Memory B cell (primary cell): ENCODE measurements around the gene SUSD2.

Source experiments
- ATAC-seq: fragments of 150-1000 bp; cut with Tn5 transposase; 2 replicates; pipeline ENCODE4 v1.10.0; 2021; ENCODE audit warnings: low read depth, mild to moderate bottlenecking, moderate library complexity
- DNase-seq, 2 donors: peaks; one replicate each; pipeline ENCODE4 v3.0.0; 2022; ENCODE audit warnings: low spot score in 2 of 2
- H3K27ac Mint-ChIP-seq: one replicate; pipeline ENCODE4 v1.8.0; 2022; ENCODE audit warnings: mild to moderate bottlenecking, moderate library complexity, mixed read lengths
- H3K27me3 Mint-ChIP-seq: one replicate; pipeline ENCODE4 v1.8.0; 2022; ENCODE audit warnings: mixed read lengths
- H3K36me3 Mint-ChIP-seq: one replicate; pipeline ENCODE4 v1.8.0; 2022; ENCODE audit warnings: mild to moderate bottlenecking, mixed read lengths
- H3K4me1 Mint-ChIP-seq: one replicate; pipeline ENCODE4 v1.8.0; 2022; ENCODE audit warnings: mixed read lengths
- H3K4me3 Mint-ChIP-seq: one replicate; pipeline ENCODE4 v1.8.0; 2022; ENCODE audit warnings: mild to moderate bottlenecking, moderate library complexity, mixed read lengths
- H3K9me3 Mint-ChIP-seq: one replicate; pipeline ENCODE4 v1.8.0; 2022; ENCODE audit warnings: mixed read lengths

The SUSD2 gene

GRCh38 chr22:24185501-24186351 is 4.4 kb downstream of the SUSD2 start:
- Mint-ChIP-seq H3K4me1 (peaks cover 14% of the 10 kb centered on the region), H3K9me3 (no peaks in the 10 kb centered on the region), H3K27ac (no peak overlapping the region), H3K27me3 (no peaks in the 10 kb centered on the region), H3K36me3 (no peaks in the 10 kb centered on the region), H3K4me3 (no peak overlapping the region)
- DNase-seq, result no peak
- ATAC-seq, result no peak

- no peak overlapping the region for H3K27ac Mint-ChIP-seq
- ATAC-seq (no peak), DNase-seq (no peak)
- H3K36me3 Mint-ChIP-seq, result no peaks in the 10 kb centered on the region
- H3K27me3 Mint-ChIP-seq, result no peaks in the 10 kb centered on the region
- no peak overlapping the region for H3K4me3 Mint-ChIP-seq
- H3K4me1 Mint-ChIP-seq, result peaks cover 10% of the 10 kb centered on the region
- H3K9me3 Mint-ChIP-seq, result no peaks in the 10 kb centered on the region
Measured at GRCh38 chr22:24186352-24186740, 5.1 kb downstream of the SUSD2 start.

- no peaks in the 10 kb centered on the region for H3K9me3 Mint-ChIP-seq
- DNase-seq (no peak), ATAC-seq (no peak)
- H3K4me1 Mint-ChIP-seq, result peaks cover 10% of the 10 kb centered on the region
- no peak overlapping the region for H3K4me3 Mint-ChIP-seq
- H3K36me3 Mint-ChIP-seq, result no peaks in the 10 kb centered on the region
- H3K27ac Mint-ChIP-seq, result no peak overlapping the region
- H3K27me3 Mint-ChIP-seq, result no peaks in the 10 kb centered on the region
Measured at GRCh38 chr22:24186892-24187670, 5.8 kb downstream of the SUSD2 start.

GRCh38 chr22:24187731-24188644 is 6.7 kb downstream of the SUSD2 start:
- Mint-ChIP-seq H3K27ac (no peak overlapping the region), H3K36me3 (no peaks in the 10 kb centered on the region), H3K4me1 (peaks cover 10% of the 10 kb centered on the region), H3K9me3 (no peaks in the 10 kb centered on the region), H3K4me3 (no peak overlapping the region), H3K27me3 (no peaks in the 10 kb centered on the region)
- no peak for DNase-seq
- no peak for ATAC-seq

- H3K4me1 Mint-ChIP-seq, result peaks cover 6% of the 10 kb centered on the region
Measured at GRCh38 chr22:24188705-24189248, 7.5 kb downstream of the SUSD2 start.

GRCh38 chr22:24189249-24190158 is 8.2 kb downstream of the SUSD2 start:
- Mint-ChIP-seq H3K27me3 (no peaks in the 10 kb centered on the region), H3K9me3 (no peaks in the 10 kb centered on the region), H3K4me1 (peaks cover 3% of the 10 kb centered on the region), H3K4me3 (no peak overlapping the region), H3K36me3 (no peaks in the 10 kb centered on the region), H3K27ac (no peak overlapping the region)
- DNase-seq, result no peak
- ATAC-seq, result peak; percentile 53

More at GRCh38 chr22:24188705-24189248, 7.5 kb downstream of the SUSD2 start:
- no peaks in the 10 kb centered on the region for H3K36me3 Mint-ChIP-seq
- no peaks in the 10 kb centered on the region for H3K27me3 Mint-ChIP-seq
- no peaks in the 10 kb centered on the region for H3K9me3 Mint-ChIP-seq
- no peak for ATAC-seq
- H3K27ac Mint-ChIP-seq, result no peak overlapping the region
- H3K4me3 Mint-ChIP-seq, result no peak overlapping the region
- DNase-seq, result no peak

- no peak overlapping the region for H3K4me3 Mint-ChIP-seq
- no peaks in the 10 kb centered on the region for H3K9me3 Mint-ChIP-seq
- no peaks in the 10 kb centered on the region for H3K36me3 Mint-ChIP-seq
- H3K4me1 Mint-ChIP-seq, result peaks cover 3% of the 10 kb centered on the region
- ATAC-seq, result no peak
- no peaks in the 10 kb centered on the region for H3K27me3 Mint-ChIP-seq
- no peak overlapping the region for H3K27ac Mint-ChIP-seq
- DNase-seq, result no peak
Measured at GRCh38 chr22:24190159-24190540, 8.9 kb downstream of the SUSD2 start.

GRCh38 chr22:24190596-24191208 is 9.4 kb downstream of the SUSD2 start:
- H3K36me3 Mint-ChIP-seq, result no peaks in the 10 kb centered on the region
- no peaks in the 10 kb centered on the region for H3K9me3 Mint-ChIP-seq
- no peak overlapping the region for H3K27ac Mint-ChIP-seq
- DNase-seq (no peak), ATAC-seq (no peak)
- H3K4me3 Mint-ChIP-seq, result no peak overlapping the region
- H3K4me1 Mint-ChIP-seq, result peaks cover 3% of the 10 kb centered on the region
- H3K27me3 Mint-ChIP-seq, result no peaks in the 10 kb centered on the region

GRCh38 chr22:24191381-24191841 is 10.1 kb downstream of the SUSD2 start:
- ATAC-seq, result no peak
- no peak overlapping the region for H3K27ac Mint-ChIP-seq
- no peak overlapping the region for H3K4me3 Mint-ChIP-seq
- H3K4me1 Mint-ChIP-seq, result peaks cover 3% of the 10 kb centered on the region
- H3K9me3 Mint-ChIP-seq, result no peaks in the 10 kb centered on the region
- no peak for DNase-seq
- no peaks in the 10 kb centered on the region for H3K27me3 Mint-ChIP-seq
- no peaks in the 10 kb centered on the region for H3K36me3 Mint-ChIP-seq

GRCh38 chr22:24191893-24192292 is 10.6 kb downstream of the SUSD2 start:
- Mint-ChIP-seq H3K27ac (no peak overlapping the region), H3K4me3 (no peak overlapping the region), H3K36me3 (no peaks in the 10 kb centered on the region), H3K4me1 (peaks cover 3% of the 10 kb centered on the region), H3K9me3 (no peaks in the 10 kb centered on the region), H3K27me3 (no peaks in the 10 kb centered on the region)
- ATAC-seq (no peak), DNase-seq (no peak)

GRCh38 chr22:24198682-24199052 is 17.4 kb downstream of the SUSD2 start:
- no peaks in the 10 kb centered on the region for H3K36me3 Mint-ChIP-seq
- peaks cover 7% of the 10 kb centered on the region for H3K4me1 Mint-ChIP-seq
- no peak overlapping the region for H3K27ac Mint-ChIP-seq
- no peak overlapping the region for H3K4me3 Mint-ChIP-seq
- ATAC-seq (no peak), DNase-seq (no peak)
- no peaks in the 10 kb centered on the region for H3K9me3 Mint-ChIP-seq
- peaks cover 8% of the 10 kb centered on the region for H3K27me3 Mint-ChIP-seq

- Mint-ChIP-seq H3K4me1 (peaks cover 10% of the 10 kb centered on the region), H3K27me3 (peaks cover 8% of the 10 kb centered on the region)
Measured at GRCh38 chr22:24200619-24201212, 19.4 kb downstream of the SUSD2 start.

More at GRCh38 chr22:24200619-24201212, 19.4 kb downstream of the SUSD2 start:
- H3K27ac Mint-ChIP-seq, result no peak overlapping the region
- DNase-seq, result no peak
- no peaks in the 10 kb centered on the region for H3K9me3 Mint-ChIP-seq
- no peak for ATAC-seq
- no peak overlapping the region for H3K4me3 Mint-ChIP-seq
- H3K36me3 Mint-ChIP-seq, result no peaks in the 10 kb centered on the region
